OCI-LY1 (cell line): ENCODE measurements around the gene ABCB9.

ENCODE experiments used
- H2AFZ ChIP-seq: fragments of 200-600 bp; sonication (generic), shearing (Covaris generic); 2 replicates; pipeline ENCODE4 v1.6.0; 2014; ENCODE audit warnings: antibody characterized with exemption, mild to moderate bottlenecking, low read length
- H3F3A ChIP-seq: fragments of 200-600 bp; sonication (generic), shearing (Covaris generic); 2 replicates; pipeline ENCODE4 v1.6.0; 2014; ENCODE audit warnings: mild to moderate bottlenecking, antibody characterized with exemption, low read length, moderate library complexity; ENCODE audit not compliant: insufficient read depth
- H3K27ac ChIP-seq: fragments of 200-600 bp; sonication (generic); 2 replicates; pipeline ENCODE4 v1.5.1; 2014; ENCODE audit warnings: low read length, mixed run types, mild to moderate bottlenecking, low read depth; ENCODE audit not compliant: poor library complexity, severe bottlenecking
- H3K27me3 ChIP-seq: fragments of 200-600 bp; sonication (generic); 2 replicates; pipeline ENCODE4 v1.6.0; 2014; ENCODE audit warnings: antibody characterized with exemption, mild to moderate bottlenecking, low read length, moderate library complexity; ENCODE audit not compliant: insufficient read depth
- H3K36me3 ChIP-seq: fragments of 200-600 bp; sonication (generic); 2 replicates; pipeline ENCODE4 v1.6.1; 2014; ENCODE audit warnings: mild to moderate bottlenecking, antibody characterized with exemption, low read length, moderate library complexity, mixed read lengths; ENCODE audit not compliant: insufficient read depth
- H3K4me1 ChIP-seq: fragments of 200-600 bp; sonication (generic); 2 replicates; pipeline ENCODE4 v1.5.1; 2014; ENCODE audit warnings: mild to moderate bottlenecking, low read length, moderate library complexity; ENCODE audit not compliant: insufficient read depth, severe bottlenecking
- H3K4me2 ChIP-seq: fragments of 200-600 bp; sonication (generic), shearing (Covaris generic); 2 replicates; pipeline ENCODE4 v1.6.1; 2014; ENCODE audit warnings: low read length
- H3K4me3 ChIP-seq: fragments of 200-600 bp; sonication (generic); 2 replicates; pipeline ENCODE4 v1.5.1; 2014; ENCODE audit warnings: low read length, low read depth, mild to moderate bottlenecking, mixed read lengths; ENCODE audit not compliant: poor library complexity, severe bottlenecking
- H3K79me2 ChIP-seq: fragments of 200-600 bp; shearing (Covaris generic); 2 replicates; pipeline ENCODE4 v1.6.1; 2016; ENCODE audit warnings: mixed run types, low read length, mixed read lengths; ENCODE audit not compliant: insufficient read depth
- H3K9ac ChIP-seq: fragments of 200-600 bp; sonication (generic), shearing (Covaris generic); 2 replicates; pipeline ENCODE4 v1.6.1; 2014; ENCODE audit warnings: mild to moderate bottlenecking, low read length, mixed read lengths
- H3K9me2 ChIP-seq: fragments of 200-600 bp; sonication (generic), shearing (Covaris generic); 2 replicates; pipeline ENCODE4 v1.6.1; 2014; ENCODE audit warnings: low read depth, mild to moderate bottlenecking, low read length, mixed read lengths
- H3K9me3 ChIP-seq: fragments of 200-600 bp; shearing (Covaris generic); 2 replicates; pipeline ENCODE4 v1.6.1; 2014; ENCODE audit warnings: low read length, mixed read lengths
- H4K20me1 ChIP-seq: fragments of 200-600 bp; sonication (generic), shearing (Covaris generic); 2 replicates; pipeline ENCODE4 v1.6.0; 2016; ENCODE audit warnings: mild to moderate bottlenecking, low read length; ENCODE audit not compliant: insufficient read depth
- CTCF ChIP-seq: fragments of 200-600 bp; sonication (generic), shearing (Covaris generic); IDR thresholded peaks from 2 replicates; pipeline ENCODE4 v1.5.1; 2017; ENCODE audit warnings: mild to moderate bottlenecking, antibody characterized with exemption, low read length, moderate library complexity, mixed read lengths
- EZH2 ChIP-seq: fragments of 200-600 bp; sonication (generic), shearing (Covaris generic); IDR thresholded peaks from 2 replicates; pipeline ENCODE4 v1.8.0; 2017; ENCODE audit warnings: borderline replicate concordance, mixed run types, mild to moderate bottlenecking, antibody characterized with exemption, low read length, moderate library complexity, mixed read lengths

ABCB9 gene

GRCh38 chr12:122969676-122970075 lies 3.4 kb upstream of the ABCB9 start:
- no peaks in the 10 kb centered on the region for H3K79me2 ChIP-seq
- H3K27me3 ChIP-seq, result no peaks in the 10 kb centered on the region
- H4K20me1 ChIP-seq, result no peaks in the 10 kb centered on the region
- no peak overlapping the region for H3K27ac ChIP-seq
- H3K36me3 ChIP-seq, result no peaks in the 10 kb centered on the region
- no peak overlapping the region for H3K4me2 ChIP-seq
- no peaks in the 10 kb centered on the region for H3F3A ChIP-seq
- TF ChIP-seq CTCF, result no peak
- no peak for TF ChIP-seq EZH2
- H3K9me3 ChIP-seq, result no peaks in the 10 kb centered on the region
- no peak overlapping the region for H3K9ac ChIP-seq
- no peaks in the 10 kb centered on the region for H3K9me2 ChIP-seq
- no peak overlapping the region for H2AFZ ChIP-seq
- no peak overlapping the region for H3K4me3 ChIP-seq
- H3K4me1 ChIP-seq, result peaks cover 16% of the 10 kb centered on the region

GRCh38 chr12:122968104-122968503 lies 1.8 kb upstream of the ABCB9 start:
- Histone ChIP-seq H3K9me3 (no peaks in the 10 kb centered on the region), H3K4me2 (no peak overlapping the region), H3K27me3 (no peaks in the 10 kb centered on the region), H3K4me1 (peaks cover 9% of the 10 kb centered on the region), H3K4me3 (no peak overlapping the region), H2AFZ (no peak overlapping the region), H3K9me2 (no peaks in the 10 kb centered on the region), H4K20me1 (no peaks in the 10 kb centered on the region), H3K27ac (no peak overlapping the region), H3K79me2 (no peaks in the 10 kb centered on the region), H3K9ac (no peak overlapping the region), H3K36me3 (no peaks in the 10 kb centered on the region), H3F3A (no peaks in the 10 kb centered on the region)
- TF ChIP-seq EZH2, result no peak
- TF ChIP-seq CTCF, result no peak

- Histone ChIP-seq H3F3A (no peaks in the 10 kb centered on the region), H4K20me1 (no peaks in the 10 kb centered on the region), H3K79me2 (no peaks in the 10 kb centered on the region), H3K4me1 (peaks cover 9% of the 10 kb centered on the region), H3K4me3 (peak overlapping the region; percentile 30), H3K36me3 (no peaks in the 10 kb centered on the region), H3K9me3 (no peaks in the 10 kb centered on the region), H3K27me3 (no peaks in the 10 kb centered on the region), H3K27ac (no peak overlapping the region), H3K9ac (no peak overlapping the region), H3K4me2 (peak overlapping the region; percentile 71), H2AFZ (no peak overlapping the region), H3K9me2 (no peaks in the 10 kb centered on the region)
- TF ChIP-seq EZH2 (no peak), CTCF (no peak)
Observed at GRCh38 chr12:122966743-122967550, 684 bp upstream of the ABCB9 start.
